Upper lobe of left lung (tissue), 4 donors: Measurements from ENCODE around the gene MMP28.

Experiments used
- POLR2A ChIP-seq, 4 donors: fragments of 450-650 bp; IDR thresholded peaks; one replicate each; pipeline ENCODE4 v1.5.1; 2016 to 2017; ENCODE audit warnings: antibody characterized with exemption in 4 of 4, mild to moderate bottlenecking in 2 of 4
- POLR2AphosphoS5 ChIP-seq, 2 donors: sonication (generic); formaldehyde crosslinking; IDR thresholded peaks; one replicate each; pipeline ENCODE4 v1.5.1; 2017; ENCODE audit warnings: antibody characterized with exemption in 2 of 2
- TF ChIP-seq, protein P1 (sequence below), 6 experiments: fragments of 450-650 bp in 4 of 6; fragments of 200-600 bp in 2 of 6; sonication (generic) in 2 of 6; IDR thresholded peaks; one replicate each; pipeline ENCODE4 v1.5.1; 2016 to 2019; ENCODE audit warnings: antibody characterized with exemption in 6 of 6

DNA sequence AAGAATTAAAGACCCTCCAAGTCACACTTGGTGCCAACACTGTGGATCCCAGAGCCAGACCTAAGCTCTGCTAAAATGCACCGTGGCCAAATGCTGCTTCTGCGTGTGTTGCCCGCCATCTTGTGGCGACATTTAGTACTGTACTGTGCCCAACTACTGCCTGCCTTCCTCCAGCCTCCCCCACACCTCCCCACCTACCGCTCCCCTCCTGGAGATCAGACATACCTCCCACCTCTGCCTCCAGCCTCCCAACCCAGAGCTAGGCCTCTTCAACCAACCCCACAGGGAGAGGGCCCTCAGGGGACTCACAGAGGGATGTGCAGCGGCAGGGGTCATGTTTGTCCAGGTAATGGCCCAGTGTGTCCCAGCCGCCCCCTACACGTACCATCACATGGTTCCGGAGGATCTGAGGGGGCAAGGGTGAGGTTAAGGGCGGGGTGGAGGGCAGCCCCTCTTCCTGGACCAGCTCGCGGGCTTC, 47.9 kb downstream of the MMP28 start:
- TF ChIP-seq, protein P1, sequence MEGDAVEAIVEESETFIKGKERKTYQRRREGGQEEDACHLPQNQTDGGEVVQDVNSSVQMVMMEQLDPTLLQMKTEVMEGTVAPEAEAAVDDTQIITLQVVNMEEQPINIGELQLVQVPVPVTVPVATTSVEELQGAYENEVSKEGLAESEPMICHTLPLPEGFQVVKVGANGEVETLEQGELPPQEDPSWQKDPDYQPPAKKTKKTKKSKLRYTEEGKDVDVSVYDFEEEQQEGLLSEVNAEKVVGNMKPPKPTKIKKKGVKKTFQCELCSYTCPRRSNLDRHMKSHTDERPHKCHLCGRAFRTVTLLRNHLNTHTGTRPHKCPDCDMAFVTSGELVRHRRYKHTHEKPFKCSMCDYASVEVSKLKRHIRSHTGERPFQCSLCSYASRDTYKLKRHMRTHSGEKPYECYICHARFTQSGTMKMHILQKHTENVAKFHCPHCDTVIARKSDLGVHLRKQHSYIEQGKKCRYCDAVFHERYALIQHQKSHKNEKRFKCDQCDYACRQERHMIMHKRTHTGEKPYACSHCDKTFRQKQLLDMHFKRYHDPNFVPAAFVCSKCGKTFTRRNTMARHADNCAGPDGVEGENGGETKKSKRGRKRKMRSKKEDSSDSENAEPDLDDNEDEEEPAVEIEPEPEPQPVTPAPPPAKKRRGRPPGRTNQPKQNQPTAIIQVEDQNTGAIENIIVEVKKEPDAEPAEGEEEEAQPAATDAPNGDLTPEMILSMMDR (IDR thresholded peaks at IDR 0.05) = peak; percentile 85 to 93 (median 90)
- TF ChIP-seq POLR2AphosphoS5 (IDR thresholded peaks at IDR 0.05) = no peak
- TF ChIP-seq POLR2A (IDR thresholded peaks at IDR 0.05) = no peak
